Stimulated activated CD4-positive, alpha-beta T cell treated with anti-CD3 and anti-CD28 coated beads, Interleukin-2, amount 100 ng/mL, for 48 hours (primary cell): Measurements from ENCODE around the gene DNM3.
A peak's percentile ranks its signal among the peaks of the same experiment; 100 is the strongest.
"Not testable (repeated sequence)": the region's sequence is repeated elsewhere in the genome, so short reads cannot be mapped to it uniquely, and the experiment has no call there.

ENCODE experiments used
- DNase-seq, 2 donors: peaks; one replicate each; pipeline ENCODE4 v3.0.0-alpha.2; 2020

DNM3 gene

DNA sequence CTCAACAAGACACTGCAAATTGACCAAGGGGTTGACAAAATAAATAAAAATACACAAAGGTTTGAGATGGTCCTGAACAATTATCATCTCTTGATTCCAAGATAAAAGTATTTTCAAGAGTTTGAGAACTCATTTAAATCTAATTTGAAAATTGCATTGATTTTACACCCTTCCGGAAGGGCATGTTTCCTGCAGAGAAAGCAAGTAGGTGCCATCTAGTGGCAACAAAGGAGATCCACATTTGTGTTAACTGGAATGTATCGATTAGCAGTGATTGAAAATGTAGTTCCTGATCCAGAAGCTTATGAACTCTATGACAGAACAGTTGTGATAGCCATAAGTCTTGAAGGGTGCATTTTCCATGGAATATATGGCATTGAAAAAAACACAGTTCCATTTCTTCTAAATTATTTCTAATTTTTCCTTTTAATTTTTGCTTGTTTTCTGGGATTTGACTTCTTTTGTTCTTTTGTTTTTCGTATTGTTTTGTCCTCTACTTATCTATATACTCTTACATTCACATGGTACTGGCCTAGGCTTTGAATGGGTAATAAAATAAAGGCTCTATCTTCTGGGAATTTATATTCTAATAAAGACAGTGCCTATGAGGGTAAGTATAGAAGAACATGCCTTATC lies 143.7 kb downstream of the DNM3 start:
- no peak for DNase-seq

DNA sequence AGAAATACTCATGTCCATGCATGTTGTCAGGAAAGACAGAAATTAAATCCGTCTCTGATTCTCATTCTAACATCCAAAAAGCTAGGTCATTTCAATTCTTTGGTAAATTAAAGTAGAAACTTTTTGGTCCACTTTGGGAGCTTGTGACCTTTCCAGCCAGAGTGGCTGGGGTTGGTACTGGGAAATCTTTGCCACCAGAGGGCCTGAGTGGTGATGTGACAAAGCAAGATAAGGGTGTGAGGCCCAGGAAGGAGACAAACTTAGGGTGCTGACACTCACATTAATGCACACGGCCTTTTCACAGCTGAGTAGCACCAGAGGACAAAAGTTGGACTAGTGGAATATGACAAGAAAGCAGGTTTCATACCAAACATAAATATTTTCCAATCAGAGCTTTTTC lies 144.3 kb downstream of the DNM3 start:
- no peak for DNase-seq

DNA sequence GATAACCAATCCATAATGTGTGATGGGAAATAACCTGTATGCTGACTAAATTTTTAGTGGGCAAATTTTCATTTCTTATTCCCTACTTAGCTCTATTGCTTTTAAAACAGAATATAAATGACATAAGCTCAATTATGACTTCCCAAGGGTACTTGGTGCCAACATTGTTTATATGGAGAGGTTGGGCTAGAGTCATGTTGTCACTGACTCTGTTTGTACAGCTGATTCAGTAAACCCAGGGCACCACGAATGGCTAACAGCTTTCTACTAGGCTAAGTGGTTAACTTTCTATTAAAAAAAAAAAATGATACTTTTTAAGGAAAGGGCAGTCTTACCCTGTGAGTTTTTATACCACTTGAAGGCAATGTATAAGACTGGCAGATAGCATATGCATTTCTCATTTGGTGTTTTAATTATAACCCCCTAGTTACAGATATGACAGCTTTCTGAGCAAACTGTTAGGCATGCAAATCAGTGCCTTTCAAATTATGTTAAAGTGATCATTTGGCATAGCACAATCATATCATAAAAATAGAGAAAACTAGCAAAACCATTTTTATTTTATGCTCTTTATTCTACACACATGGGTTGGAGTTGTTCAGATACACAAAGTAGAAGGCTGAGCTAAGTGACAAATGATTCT lies 147.1 kb downstream of the DNM3 start:
- DNase-seq = no peak

DNA sequence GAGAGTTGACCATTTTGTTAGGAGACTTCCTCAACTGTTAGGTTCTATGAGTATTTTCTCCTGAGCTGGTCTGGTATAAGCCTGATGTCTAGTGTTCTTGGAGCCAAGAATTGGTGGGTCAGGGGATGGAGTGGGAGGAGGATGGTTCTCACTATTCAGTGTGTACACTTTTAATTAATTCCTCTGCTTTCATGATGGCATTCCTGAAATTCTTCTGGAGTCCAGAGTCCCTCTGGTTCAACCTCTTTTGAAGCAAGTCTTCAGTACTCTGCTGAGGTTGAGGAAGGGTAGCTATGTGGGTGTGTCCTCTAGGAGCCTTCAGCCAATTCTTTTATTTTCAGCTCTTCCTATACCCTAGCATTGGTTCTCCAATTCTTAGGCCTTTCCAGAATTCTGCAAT lies 149.1 kb downstream of the DNM3 start:
- no peak for DNase-seq

DNA sequence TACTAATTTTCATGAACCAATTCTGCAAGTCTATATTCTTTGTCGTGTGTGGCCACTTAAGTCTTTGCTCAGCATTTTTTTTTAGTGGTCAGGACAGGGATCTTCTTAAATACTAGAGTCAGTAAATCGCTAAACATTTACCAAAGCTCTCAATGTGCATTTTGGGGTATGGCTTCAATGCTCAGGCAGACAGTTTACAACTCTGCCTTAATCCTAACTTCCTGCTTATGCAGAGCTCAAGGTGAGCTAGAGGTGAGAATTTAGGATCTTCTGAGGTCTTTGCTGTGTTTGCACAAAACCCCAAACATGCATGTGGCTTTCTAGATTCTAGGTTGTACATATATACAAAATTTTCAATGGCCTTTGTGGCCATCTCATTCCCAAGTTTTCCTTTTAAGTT lies 153.0 kb downstream of the DNM3 start:
- no peak for DNase-seq

DNA sequence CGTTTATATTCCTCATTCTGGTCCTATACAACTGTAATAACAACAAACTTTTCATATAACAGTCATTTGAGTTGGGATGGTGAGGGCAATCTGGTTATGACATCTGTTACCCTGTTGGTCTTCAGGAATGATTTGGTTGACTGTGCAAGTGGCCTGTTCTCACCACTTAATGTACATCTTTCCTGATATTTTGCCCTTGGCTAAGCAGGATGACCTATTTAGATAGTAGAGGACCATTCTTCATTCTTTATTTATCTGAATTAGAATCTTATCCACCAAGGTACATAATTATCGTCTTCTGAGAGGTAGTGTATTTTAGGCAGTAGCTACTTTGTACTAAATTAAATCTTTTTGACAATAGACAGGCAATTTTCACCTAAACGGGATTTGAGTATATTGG lies 154.3 kb downstream of the DNM3 start:
- DNase-seq = no peak

DNA sequence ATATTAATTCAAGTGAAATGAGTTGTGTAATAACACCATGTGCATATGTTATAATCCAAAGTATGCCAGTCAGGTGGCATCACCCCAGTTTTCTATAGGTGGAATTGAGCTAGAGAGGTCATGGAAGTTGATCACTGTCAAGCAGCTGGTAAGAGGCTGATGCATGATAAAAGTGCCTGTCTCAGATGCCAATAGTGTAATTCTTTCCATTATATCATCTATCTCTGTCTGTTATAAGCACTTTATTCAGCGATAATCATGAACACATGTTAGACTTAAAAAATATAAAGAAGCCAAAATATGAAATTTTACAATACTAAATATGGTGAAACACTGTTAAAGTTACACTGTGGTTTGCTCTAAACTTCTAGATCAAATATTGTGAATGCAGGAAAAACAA lies 156.6 kb downstream of the DNM3 start:
- DNase-seq = no peak

DNA sequence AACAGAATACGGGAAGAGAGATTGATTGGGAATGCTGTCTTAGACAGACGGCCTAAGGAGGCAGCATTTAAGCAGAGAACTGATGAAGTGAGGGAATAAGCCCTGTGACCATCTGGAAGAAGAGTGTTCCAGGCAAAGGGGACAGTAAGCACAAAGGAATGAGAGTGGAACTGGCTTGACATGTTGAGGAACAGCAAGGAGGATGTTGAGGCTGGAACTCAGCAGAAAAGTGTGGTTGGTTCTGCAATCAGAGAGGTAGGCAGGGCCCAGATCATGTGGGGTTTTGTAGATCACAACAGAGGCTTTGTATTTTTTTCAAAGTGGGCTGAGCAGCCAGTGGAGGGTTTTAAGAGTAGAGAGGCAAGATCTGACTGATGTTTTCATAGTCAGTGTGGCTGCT lies 157.4 kb downstream of the DNM3 start:
- DNase-seq = no peak

DNA sequence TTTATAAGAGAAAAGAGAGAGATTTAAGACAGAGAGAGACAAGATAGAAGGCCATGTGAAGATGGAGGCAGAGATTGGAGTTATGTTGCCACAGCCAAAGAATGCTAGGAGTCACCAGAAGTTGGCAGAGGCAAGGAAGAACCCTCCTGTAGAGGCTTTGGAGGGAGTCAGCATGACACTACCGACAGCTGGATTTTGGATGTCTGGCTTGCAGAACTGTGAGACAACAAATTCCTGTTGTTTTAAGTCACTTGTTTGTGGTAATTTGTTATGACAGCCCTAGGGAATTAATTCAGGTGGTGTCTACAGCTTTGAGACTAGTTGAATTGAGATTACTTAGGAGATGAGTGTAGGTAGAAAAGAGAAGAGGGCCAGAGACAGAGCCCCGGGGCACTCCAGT lies 158.5 kb downstream of the DNM3 start:
- no peak for DNase-seq

DNA sequence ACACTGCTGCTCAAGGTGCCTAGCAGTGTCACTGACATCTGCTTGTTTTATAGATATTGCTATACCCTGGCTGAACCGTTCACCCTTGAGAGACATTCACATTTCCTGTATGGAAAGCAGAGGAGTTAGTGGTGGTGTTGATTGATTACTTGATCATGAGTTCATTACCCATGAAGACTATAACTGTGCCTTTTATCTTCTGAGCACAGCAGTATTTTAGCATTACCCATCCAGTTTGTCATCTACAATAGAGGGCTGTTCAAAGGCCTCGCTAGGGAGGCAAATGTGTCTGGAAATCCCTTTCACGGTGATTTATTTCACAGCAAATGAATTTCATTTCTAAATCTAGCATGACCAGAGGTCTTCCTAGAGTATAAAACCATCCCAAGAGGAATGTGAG lies 160.0 kb downstream of the DNM3 start:
- no peak for DNase-seq

DNA sequence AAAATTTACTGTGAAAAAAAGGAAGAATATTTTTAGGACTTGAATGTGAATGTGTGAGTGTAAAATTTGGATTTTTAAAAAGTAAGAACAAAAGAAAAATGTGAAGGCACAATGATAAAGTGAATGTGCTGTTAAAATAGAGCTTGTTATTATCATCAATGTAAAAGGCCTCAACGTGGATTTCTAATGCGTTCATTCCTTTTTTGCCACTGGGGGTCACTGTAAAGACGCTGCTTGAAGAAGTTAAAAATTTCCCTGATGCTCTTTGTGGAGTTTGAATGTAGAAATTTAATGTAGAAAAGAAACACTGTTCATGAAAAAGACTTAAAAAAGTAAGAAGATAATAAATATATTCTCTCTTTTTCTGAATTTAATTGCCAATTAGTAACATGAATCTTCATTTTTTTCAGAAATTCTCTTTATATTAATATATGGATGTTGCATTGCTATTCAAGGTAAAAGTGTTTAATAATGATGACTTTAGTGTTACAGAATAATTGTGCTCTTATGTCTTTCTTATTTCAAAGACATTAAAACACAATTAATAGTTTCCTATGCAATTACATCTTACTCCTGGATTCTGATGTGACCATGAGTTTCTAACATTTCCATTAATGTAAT lies 161.5 kb downstream of the DNM3 start:
- DNase-seq = peak in 1 of 2 donors; percentile 15

DNA sequence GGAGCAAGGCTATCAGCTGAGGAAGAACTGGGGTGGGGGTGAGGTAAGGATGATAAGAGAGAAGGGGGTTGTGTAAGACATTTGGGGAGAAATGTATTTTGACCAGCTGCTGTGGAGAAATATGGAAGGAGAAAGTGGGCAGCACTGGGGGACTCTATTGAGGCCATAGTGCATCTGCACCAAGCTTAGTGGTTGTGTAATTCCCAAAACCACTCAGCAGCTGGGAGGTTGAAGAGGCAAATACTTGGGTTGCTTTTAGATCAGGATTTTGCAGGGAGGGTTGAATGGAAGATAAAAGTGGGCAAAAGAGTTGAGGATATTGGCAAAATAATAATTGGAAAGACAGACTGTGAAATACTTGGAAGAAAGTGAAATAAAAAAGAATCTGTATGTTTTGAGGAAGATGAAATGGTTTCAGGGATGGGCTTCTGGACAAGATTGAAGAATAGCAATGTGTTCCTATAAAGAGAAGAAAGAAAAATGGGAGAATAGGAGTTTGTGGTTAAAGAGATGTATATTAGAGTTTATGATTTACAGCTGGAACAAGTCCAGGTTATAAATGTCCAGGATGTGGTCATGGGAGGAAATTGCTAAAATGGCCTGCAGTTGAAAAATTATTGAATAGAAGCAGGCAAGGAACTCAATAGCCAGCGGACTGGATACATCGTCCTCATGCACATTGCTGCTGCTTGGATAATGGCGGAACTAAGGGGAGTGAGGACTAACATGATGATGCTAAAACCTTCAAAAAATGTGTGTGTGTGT lies 162.7 kb downstream of the DNM3 start:
- no peak for DNase-seq

DNA sequence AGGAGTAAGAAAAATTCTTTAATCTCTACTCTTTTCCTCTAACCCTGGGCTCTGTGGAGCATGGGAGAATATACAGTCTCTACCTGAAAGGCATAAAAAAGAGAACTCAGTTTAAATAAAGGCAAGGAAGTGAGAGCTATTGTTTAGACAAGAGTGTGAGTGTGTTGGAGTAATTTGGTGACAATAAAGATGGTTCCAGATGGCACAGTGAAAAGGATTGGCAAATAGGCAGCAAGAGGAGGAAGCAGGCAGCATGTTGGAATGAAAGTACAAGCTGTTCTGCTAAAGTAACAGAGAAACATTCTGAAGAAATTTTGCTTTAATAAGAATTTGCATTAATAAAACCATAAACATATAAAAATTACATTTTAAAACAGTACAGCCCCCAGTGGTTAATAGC lies 163.4 kb downstream of the DNM3 start:
- no peak for DNase-seq

DNA sequence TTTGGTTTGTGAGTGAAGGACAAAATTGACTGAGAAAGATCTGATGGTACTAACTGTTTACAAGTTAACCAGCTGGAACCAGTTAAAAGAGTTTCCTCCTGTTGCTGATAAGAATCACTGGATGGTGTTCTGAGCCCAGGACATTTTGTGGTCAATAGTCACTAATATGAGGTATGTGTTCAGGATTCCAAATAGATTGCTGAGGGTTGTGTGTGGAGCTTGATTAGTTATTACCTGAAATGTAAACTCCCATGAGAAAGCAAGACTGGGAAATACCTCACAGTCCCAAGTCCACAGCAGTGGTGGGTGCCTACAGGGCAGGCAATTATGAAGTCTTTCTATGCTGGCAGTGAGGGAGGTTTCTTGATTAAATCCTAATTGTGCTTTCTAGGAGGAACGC lies 164.6 kb downstream of the DNM3 start:
- DNase-seq = no peak

DNA sequence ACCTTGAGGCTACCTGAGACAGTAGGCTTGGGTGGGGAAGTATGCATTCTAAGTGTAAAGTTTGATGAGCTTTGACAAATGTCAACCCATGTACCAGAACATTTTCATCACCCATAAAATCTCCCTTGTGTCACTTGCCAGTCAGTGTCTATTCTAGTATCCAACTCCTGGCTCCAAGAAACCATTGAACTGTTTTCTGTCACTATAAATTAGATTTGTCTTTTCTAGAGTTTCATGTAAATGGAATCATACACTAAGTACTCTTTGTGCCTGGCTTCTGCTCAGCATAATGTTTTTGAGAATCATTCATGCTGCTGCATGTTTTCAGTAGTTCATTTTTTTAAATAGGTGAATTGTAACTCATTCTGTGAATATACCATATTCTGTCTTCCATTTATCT lies 165.4 kb downstream of the DNM3 start:
- DNase-seq = no peak

DNA sequence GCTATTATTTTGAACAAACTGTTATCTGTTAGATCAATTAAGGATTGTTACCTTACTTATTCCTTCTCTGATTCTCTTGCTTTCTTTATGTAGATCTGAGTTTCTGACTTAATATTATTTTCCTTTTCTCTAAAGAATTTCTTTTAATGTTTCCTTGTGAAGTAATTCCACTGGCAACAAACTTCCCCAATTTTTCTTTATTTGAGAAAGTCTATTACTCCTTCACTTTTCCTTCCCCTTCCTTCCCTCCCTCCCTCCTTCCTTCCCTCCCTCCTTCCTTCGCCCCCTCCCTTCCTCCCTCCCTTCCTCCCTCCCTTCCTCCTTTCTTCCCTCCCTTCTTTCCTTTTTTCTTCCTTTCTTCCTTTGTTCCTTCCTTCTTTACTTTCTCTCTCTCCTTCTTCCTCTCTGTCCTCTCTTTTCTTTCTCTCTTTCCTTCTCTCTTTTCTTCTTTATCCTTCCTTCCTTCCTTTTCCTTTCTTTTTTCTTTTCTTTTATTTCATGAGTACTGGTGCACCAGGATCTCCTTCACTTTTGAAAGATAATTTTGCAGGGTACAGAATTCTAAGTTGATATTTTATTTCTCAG lies 177.5 kb downstream of the DNM3 start:
- no peak for DNase-seq

DNA sequence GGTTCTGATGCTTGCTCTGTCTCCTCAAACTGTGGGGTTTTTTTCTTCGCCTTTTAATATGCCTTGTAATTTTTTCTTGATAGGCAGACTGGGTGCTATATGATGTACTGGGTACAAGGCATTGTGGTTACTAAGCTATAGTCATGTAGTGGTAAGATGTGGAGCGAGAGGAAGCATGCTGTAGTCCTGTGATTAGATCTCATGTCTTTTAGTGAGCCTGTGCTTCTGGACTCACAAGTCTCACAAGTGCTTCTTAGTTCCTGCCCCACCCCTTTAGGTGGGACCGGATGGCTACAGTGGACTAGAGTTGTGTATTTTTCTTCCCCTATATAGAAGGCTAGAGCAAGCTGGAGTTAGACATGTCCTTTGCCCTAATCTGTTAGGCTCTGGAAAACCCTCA lies 178.7 kb downstream of the DNM3 start:
- no peak for DNase-seq

DNA sequence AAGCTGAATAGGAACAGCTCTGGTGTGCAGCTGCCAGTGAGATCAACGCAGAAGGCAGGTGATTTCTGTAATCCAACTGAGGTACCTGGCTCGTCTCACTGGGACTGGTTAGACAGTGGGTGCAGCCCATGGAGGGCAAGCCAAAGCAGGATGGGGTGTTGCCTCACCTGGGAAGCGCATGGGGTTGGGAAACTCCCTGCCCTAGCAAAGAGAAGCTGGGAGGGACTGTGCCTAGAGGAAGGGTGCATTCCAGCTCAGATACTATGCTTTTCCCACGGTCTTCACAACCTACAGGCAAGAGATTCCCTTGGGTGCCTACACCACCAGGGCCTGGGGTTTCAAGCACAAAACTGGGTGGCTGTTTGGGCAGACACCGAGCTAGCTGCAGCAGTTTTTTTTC lies 183.2 kb downstream of the DNM3 start:
- DNase-seq = no peak

DNA sequence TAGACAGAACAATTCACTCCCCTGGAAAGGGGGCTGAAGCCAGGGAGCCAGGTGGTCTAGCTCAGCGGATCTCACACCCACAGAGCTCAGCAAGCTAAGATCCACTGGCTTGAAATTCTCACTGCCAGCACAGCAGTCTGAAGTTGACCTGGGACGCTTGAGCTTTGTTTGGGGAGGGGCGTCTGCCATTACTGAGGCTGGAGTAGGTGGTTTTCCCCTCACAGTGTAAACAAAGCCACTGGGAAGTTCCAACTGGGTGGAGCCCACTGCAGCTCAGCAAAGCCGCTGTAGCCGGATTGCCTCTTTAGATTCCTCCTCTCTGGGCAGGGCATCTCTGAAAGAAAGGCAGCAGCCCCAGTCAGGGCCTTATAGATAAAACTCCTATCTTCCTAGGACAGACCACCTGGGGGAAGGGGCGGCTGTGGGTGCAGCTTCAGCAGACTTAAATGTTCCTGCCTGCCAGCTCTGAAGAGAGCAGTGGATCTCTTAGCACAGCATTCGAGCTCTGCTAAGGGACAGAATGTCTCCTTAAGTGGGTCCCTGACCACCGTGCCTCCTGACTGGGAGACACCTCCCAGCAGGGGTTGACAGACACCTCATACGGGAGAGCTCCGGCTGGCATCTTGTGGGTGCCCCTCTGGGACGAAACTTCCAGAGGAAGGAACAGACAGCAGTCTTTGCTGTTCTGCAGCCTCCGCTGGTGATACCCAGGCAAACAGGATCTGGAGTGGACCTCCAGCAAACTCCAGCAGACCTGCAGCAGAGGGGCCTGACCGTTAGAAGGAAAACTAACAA lies 183.8 kb downstream of the DNM3 start:
- not testable (repeated sequence) for DNase-seq

DNA sequence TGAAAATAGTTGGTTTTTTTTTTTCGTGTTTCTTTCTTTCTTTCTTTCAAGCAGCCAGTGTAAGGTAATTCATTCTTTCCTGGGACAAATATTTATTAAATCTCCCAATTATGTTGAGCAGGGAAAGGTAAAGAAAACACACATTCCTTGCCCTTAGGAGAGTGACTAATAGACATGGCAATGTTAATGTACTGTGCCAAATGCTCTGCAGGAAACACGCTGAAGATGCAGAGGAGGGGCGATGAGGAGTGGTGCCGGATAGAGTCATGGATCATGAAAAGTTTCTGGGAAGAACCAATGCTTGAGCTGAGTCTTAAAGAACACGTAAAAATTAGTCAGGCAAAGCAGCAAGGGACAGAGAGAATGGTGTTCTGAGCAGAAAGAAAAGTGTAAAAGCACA lies 199.2 kb downstream of the DNM3 start:
- no peak for DNase-seq

DNA sequence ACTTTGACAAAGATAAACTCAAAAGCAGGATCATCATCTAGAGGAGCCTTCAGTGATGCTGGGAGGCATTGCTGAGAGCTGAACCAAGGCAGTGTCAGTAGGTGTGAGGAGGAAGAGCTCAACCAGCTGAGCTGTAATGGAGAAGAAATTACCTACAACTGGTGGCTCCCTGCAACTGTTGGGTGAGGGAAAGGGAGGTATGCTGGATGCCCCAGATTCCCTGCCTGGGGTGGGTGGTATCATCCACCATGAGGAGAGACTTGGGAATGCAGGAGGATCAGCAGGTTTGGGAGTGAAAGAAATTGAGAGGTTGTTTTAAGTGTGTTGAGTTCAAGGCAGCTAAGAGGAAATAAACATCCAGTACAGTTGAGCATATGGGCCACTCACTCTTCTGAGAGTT lies 199.8 kb downstream of the DNM3 start:
- DNase-seq = no peak

DNA sequence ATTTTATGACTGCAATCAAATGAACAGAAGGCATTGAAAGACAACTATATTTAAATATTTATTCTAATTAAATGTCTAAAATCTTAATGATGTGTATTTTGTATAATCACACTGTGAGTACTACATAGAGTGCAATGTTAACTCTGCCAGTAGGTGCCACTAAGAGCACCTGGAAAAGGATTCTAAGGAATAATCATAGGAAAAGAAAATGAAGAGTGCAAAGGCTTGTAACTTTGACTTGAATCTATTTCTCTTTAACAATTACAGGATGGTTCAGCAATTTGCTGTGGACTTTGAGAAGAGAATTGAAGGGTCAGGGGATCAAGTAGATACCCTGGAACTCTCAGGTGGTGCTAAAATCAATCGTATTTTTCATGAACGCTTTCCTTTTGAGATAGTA lies 200.4 kb downstream of the DNM3 start:
- DNase-seq = no peak

DNA sequence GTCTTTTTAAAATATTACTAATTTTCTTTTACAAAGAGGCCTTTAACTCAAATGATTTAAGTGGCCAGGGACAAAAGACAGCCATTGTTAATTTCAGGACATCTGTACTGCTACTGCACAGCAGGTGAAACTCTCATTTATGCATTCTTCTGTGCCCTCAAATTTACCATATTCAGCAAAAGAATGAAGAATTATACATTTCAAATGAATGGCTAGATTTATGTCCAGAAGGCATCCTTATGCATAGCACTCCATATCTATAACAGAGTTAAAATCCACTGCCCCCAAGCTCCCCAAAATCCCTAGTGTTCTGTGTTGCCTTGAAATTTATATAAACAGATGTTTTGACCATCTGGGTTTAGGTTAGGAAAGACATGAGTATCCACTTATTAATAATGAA lies 202.6 kb downstream of the DNM3 start:
- DNase-seq = no peak
